GM12878 (cell line): Measurements from ENCODE around the gene STK35. TPM values are rescaled to one million over a fixed set of nuclear protein-coding genes. Genes with fewer than 3 reads are reported as not detected.

Source experiments
- BACH1 ChIP-seq: fragments of 450-650 bp; IDR thresholded peaks from 2 replicates; pipeline ENCODE4 v1.6.1; 2017; ENCODE audit warnings: mild to moderate bottlenecking, borderline replicate concordance
- CBFB ChIP-seq: IDR thresholded peaks from 2 replicates; pipeline ENCODE4 v1.6.1; 2016; ENCODE audit warnings: antibody characterized with exemption, low read depth
- CBX5 ChIP-seq: sonication (generic); IDR thresholded peaks from 2 replicates; pipeline ENCODE4 v1.6.1; 2016; ENCODE audit warnings: low read depth, moderate library complexity, mild to moderate bottlenecking, inconsistent platforms
- CHD4 ChIP-seq: fragments of 200-600 bp; sonication (generic); IDR thresholded peaks from 2 replicates; pipeline ENCODE4 v1.6.1; 2016; ENCODE audit warnings: mild to moderate bottlenecking
- CTCF ChIP-seq, 3 experiments: IDR thresholded peaks in 2 of 3; conservative IDR thresholded peaks in 1 of 3; 2 replicates each; pipeline ENCODE4 v1.5.1; 2011; ENCODE audit warnings: low read depth in 3 of 3, low read length in 3 of 3, mild to moderate bottlenecking in 3 of 3, control low read depth in 2 of 3, moderate library complexity in 2 of 3, inconsistent platforms in 1 of 3, mixed read lengths in 1 of 3; ENCODE audit not compliant: control insufficient read depth in 2 of 3, insufficient read depth in 1 of 3; ENCODE audit errors: extremely low read depth in 1 of 3
- E2F4 ChIP-seq: IDR thresholded peaks from 2 replicates; pipeline ENCODE4 v1.6.1; 2012; ENCODE audit warnings: low read depth, low read length, improper control_type of control experiment
- ETV6 ChIP-seq, 2 experiments: fragments of 450-650 bp in 1 of 2; IDR thresholded peaks in 1 of 2; conservative IDR thresholded peaks in 1 of 2; 2 replicates each; pipeline ENCODE4 v1.6.1; 2014; ENCODE audit warnings: antibody characterized with exemption in 1 of 2, borderline replicate concordance in 1 of 2, low read depth in 1 of 2, mild to moderate bottlenecking in 1 of 2, moderate library complexity in 1 of 2
- FOXM1 ChIP-seq: IDR thresholded peaks from 2 replicates; pipeline ENCODE4 v1.6.1; 2012; ENCODE audit warnings: low read depth, mild to moderate bottlenecking, inconsistent platforms, low read length, moderate library complexity
- HDGF ChIP-seq: fragments of 450-650 bp; IDR thresholded peaks from 2 replicates; pipeline ENCODE4 v1.6.1; 2016; ENCODE audit warnings: antibody characterized with exemption
- IKZF1 ChIP-seq: fragments of 450-650 bp; conservative IDR thresholded peaks from 2 replicates; pipeline ENCODE4 v1.6.1; 2017; ENCODE audit warnings: antibody characterized with exemption, mild to moderate bottlenecking
- KLF5 ChIP-seq: fragments of 450-650 bp; IDR thresholded peaks from 2 replicates; pipeline ENCODE4 v1.6.1; 2014; ENCODE audit warnings: mild to moderate bottlenecking; ENCODE audit not compliant: partially characterized antibody
- MYB ChIP-seq: fragments of 150-350 bp; IDR thresholded peaks from 2 replicates; pipeline ENCODE4 v1.6.1; 2014; ENCODE audit warnings: mild to moderate bottlenecking, low read depth, low read length, borderline replicate concordance
- MYC ChIP-seq: IDR thresholded peaks from 2 replicates; pipeline ENCODE4 v1.6.1; 2011; ENCODE audit warnings: mild to moderate bottlenecking, low read length, moderate library complexity, inconsistent platforms; ENCODE audit not compliant: insufficient read depth, insufficient replicate concordance, insufficient read length, severe bottlenecking
- NFYB ChIP-seq: IDR thresholded peaks from 2 replicates; pipeline ENCODE4 v1.6.1; 2011; ENCODE audit warnings: low read depth, mild to moderate bottlenecking, low read length, improper control_type of control experiment, moderate library complexity; ENCODE audit not compliant: insufficient read depth
- POLR2A ChIP-seq: IDR thresholded peaks from 2 replicates; pipeline ENCODE4 v1.6.1; 2011; ENCODE audit warnings: low read depth, mild to moderate bottlenecking, low read length
- POLR2AphosphoS5 ChIP-seq: IDR thresholded peaks from 2 replicates; pipeline ENCODE4 v1.6.1; 2011; ENCODE audit warnings: mild to moderate bottlenecking, low read length, inconsistent platforms
- POU2F2 ChIP-seq: IDR thresholded peaks from 3 replicates; pipeline ENCODE4 v1.6.1; 2011; ENCODE audit warnings: low read depth, mild to moderate bottlenecking, low read length, borderline replicate concordance
- RAD51 ChIP-seq: fragments of 450-650 bp; IDR thresholded peaks from 2 replicates; pipeline ENCODE4 v1.6.1; 2016; ENCODE audit warnings: moderate library complexity, mild to moderate bottlenecking, inconsistent platforms
- RELB ChIP-seq: fragments of 450-650 bp; IDR thresholded peaks from 2 replicates; pipeline ENCODE4 v1.6.1; 2017; ENCODE audit warnings: low read depth, mild to moderate bottlenecking, moderate library complexity
- SMAD5 ChIP-seq: IDR thresholded peaks from 2 replicates; pipeline ENCODE4 v1.6.1; 2016; ENCODE audit warnings: antibody characterized with exemption, low read depth
- SREBF2 ChIP-seq: IDR thresholded peaks from 2 replicates; pipeline ENCODE4 v1.6.1; 2012; ENCODE audit warnings: mild to moderate bottlenecking, low read length
- USF2 ChIP-seq: IDR thresholded peaks from 2 replicates; pipeline ENCODE4 v1.6.1; 2011; ENCODE audit warnings: low read depth, low read length, improper control_type of control experiment, borderline replicate concordance
- ZBTB33 ChIP-seq: fragments of 450-650 bp; IDR thresholded peaks from 2 replicates; pipeline ENCODE4 v1.6.1; 2017; ENCODE audit warnings: mild to moderate bottlenecking
- polyA plus RNA-seq, 11 experiments: library from polyadenylated mRNA; depleted of rRNA in 4 of 11; unstranded in 6 of 11; stranded (reverse) in 5 of 11; fragments of >200 nt; fragmentation: Nextera tagmentation in 4 of 11; fragmentation: Illumina TruSeq in 1 of 11; extraction: Ambion mirVana in 4 of 11; extraction: Trizol in 1 of 11; gene quantifications; 1 replicate in 1 of 11; 2 replicates in 10 of 11; pipeline versions ENCODE4 v1.2.1 to v1.2.3, GENCODE V29; 2011 to 2016; ENCODE audit warnings: inconsistent platforms in 2 of 11, missing spikeins in 2 of 11, low read depth in 1 of 11
- total RNA-seq, 4 experiments: library from RNA; depleted of rRNA in 3 of 4; stranded (reverse); fragments of >200 nt in 3 of 4; fragmentation: Illumina TruSeq in 1 of 4; extraction: Trizol in 1 of 4; gene quantifications; 2 replicates each; pipeline versions ENCODE4 v1.2.1 to v1.2.3, GENCODE V29; 2013 to 2021

Gene STK35
- total and polyA plus RNA-seq, 10 of the 15 experiments (the other 5 are each of a cell fraction or from before 2014, with no cell fraction given), result 2.9 to 19.4 (median 9.6) TPM

- TF ChIP-seq ETV6 (conservative IDR thresholded peaks at IDR 0.05 in 1 of 2, IDR thresholded peaks at IDR 0.05 in 1 of 2; ENCODE audit: borderline replicate concordance in 1 of 2, low read depth in 1 of 2), result no peak
- 0 out of 3 replicates have a peak, but pooled peaks have one; percentile 11 for TF ChIP-seq POU2F2
- TF ChIP-seq IKZF1, result no peak
- TF ChIP-seq CBX5, result no peak
- TF ChIP-seq KLF5, result peak; percentile 100
- no peak for TF ChIP-seq HDGF
- TF ChIP-seq RAD51, result no peak
- peak; percentile 100 for TF ChIP-seq RELB
- peak; percentile 68; the same call in 1 of the 2 replicates for TF ChIP-seq POLR2AphosphoS5
- no peak for TF ChIP-seq SREBF2
- TF ChIP-seq FOXM1, result peak; percentile 89
- peak; percentile 51; the same call in 1 of the 2 replicates for TF ChIP-seq NFYB
- TF ChIP-seq MYB, result no peak
- TF ChIP-seq CBFB, result no peak; the same call in 1 of the 2 replicates
- peak; percentile 32; the same call in 1 of the 2 replicates for TF ChIP-seq E2F4
- peak; percentile 23 for TF ChIP-seq MYC
- TF ChIP-seq CTCF (IDR thresholded peaks at IDR 0.05 in 2 of 3, conservative IDR thresholded peaks at IDR 0.05 in 1 of 3; ENCODE audit: control insufficient read depth in 2 of 3, extremely low read depth in 1 of 3, insufficient read depth in 1 of 3, low read depth in 3 of 3, low read length in 3 of 3), result no peak
- no peak for TF ChIP-seq SMAD5
- no peak for TF ChIP-seq USF2
- peak; percentile 93 for TF ChIP-seq POLR2A
- TF ChIP-seq ZBTB33, result no peak
- no peak for TF ChIP-seq CHD4
- no peak for TF ChIP-seq BACH1
These were observed 398 bp downstream of the STK35 start (continued) for GRCh38 chr20:2101865-2102584.
